Tibial nerve (tissue), 4 donors: ENCODE results near the gene FERD3L. TPM values are rescaled to one million over a fixed set of nuclear protein-coding genes. Genes with fewer than 3 reads are reported as not detected.

ENCODE experiments used
- DNase-seq, 2 donors: peaks; one replicate each; pipeline ENCODE4 v3.0.0-alpha.2; 2019; ENCODE audit warnings: low spot score in 2 of 2
- H3K27ac ChIP-seq, 4 donors: fragments of 200-600 bp; sonication (generic) in 3 of 4; one replicate each; pipeline ENCODE4 v1.5.1; 2017 to 2019; ENCODE audit warnings: mild to moderate bottlenecking in 1 of 4
- H3K27me3 ChIP-seq, 2 donors: fragments of 200-600 bp; sonication (generic) in 1 of 2; one replicate each; pipeline versions ENCODE4 v1.5.1 to v1.6.0; 2017 to 2019
- H3K36me3 ChIP-seq, 3 donors: fragments of 200-600 bp; sonication (generic); one replicate each; pipeline ENCODE4 v1.5.1; 2018 to 2019
- H3K4me1 ChIP-seq, 4 donors: fragments of 200-600 bp; sonication (generic) in 3 of 4; one replicate each; pipeline ENCODE4 v1.5.1; 2017 to 2019
- H3K4me3 ChIP-seq, 4 donors: fragments of 200-600 bp; sonication (generic) in 3 of 4; one replicate each; pipeline ENCODE4 v1.5.1; 2017 to 2019; ENCODE audit warnings: mild to moderate bottlenecking in 1 of 4, moderate library complexity in 1 of 4
- H3K9me3 ChIP-seq, 4 donors: fragments of 200-600 bp; sonication (generic) in 3 of 4; one replicate each; pipeline ENCODE4 v1.5.1; 2017 to 2019
- EP300 ChIP-seq, 2 donors: sonication (generic); formaldehyde crosslinking; IDR thresholded peaks; one replicate each; pipeline ENCODE4 v1.6.1; 2017; ENCODE audit warnings: antibody characterized with exemption in 2 of 2, mild to moderate bottlenecking in 1 of 2
- POLR2A ChIP-seq, 2 donors: fragments of 450-650 bp; IDR thresholded peaks; one replicate each; pipeline ENCODE4 v1.6.1; 2017; ENCODE audit warnings: antibody characterized with exemption in 2 of 2, mild to moderate bottlenecking in 2 of 2, moderate library complexity in 2 of 2
- WGBS, 2 donors: methylation state at CpG; one replicate each; pipeline ENCODE4 v1.1.5; 2018; 5-methylcytosine and 5-hydroxymethylcytosine counted together
- total RNA-seq, 4 donors: library from RNA; depleted of rRNA; stranded (reverse); fragments of >200 nt; gene quantifications; one replicate each; pipeline ENCODE4 v1.1.0, GENCODE V29; 2016
- TF ChIP-seq, protein P1 (sequence below), 5 experiments: fragments of 200-600 bp in 3 of 5; fragments of 450-650 bp in 2 of 5; sonication (generic) in 3 of 5; IDR thresholded peaks; one replicate each; pipeline ENCODE4 v1.5.1; 2016 to 2019; ENCODE audit warnings: antibody characterized with exemption in 5 of 5, mild to moderate bottlenecking in 3 of 5, moderate library complexity in 2 of 5

FERD3L gene
- total RNA-seq, 4 donors from 2014 or later: not detected

DNA sequence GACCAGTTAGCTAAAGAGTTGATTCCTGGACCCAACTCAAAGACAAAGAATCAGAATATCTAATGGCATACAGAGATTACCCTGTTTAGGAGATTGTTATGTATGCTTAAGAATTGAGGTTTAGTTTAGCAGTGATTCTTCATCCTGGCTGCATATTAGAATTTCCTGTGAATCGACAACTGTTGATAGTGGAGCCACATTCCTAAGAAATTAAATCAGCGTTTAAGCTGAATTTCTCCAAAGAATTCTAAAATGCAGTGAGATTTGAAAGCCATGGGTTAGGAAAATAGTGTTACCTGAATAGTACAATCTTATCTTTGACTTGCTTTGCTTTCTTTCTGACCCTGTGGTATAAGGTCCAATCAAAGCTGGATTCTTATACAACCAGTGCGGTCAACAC, 16.4 kb upstream of the FERD3L start:
- H3K36me3 ChIP-seq: no peaks in the 10 kb centered on the region
- TF ChIP-seq, protein P1, sequence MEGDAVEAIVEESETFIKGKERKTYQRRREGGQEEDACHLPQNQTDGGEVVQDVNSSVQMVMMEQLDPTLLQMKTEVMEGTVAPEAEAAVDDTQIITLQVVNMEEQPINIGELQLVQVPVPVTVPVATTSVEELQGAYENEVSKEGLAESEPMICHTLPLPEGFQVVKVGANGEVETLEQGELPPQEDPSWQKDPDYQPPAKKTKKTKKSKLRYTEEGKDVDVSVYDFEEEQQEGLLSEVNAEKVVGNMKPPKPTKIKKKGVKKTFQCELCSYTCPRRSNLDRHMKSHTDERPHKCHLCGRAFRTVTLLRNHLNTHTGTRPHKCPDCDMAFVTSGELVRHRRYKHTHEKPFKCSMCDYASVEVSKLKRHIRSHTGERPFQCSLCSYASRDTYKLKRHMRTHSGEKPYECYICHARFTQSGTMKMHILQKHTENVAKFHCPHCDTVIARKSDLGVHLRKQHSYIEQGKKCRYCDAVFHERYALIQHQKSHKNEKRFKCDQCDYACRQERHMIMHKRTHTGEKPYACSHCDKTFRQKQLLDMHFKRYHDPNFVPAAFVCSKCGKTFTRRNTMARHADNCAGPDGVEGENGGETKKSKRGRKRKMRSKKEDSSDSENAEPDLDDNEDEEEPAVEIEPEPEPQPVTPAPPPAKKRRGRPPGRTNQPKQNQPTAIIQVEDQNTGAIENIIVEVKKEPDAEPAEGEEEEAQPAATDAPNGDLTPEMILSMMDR (IDR thresholded peaks at IDR 0.05): no peak
- no peak for TF ChIP-seq POLR2A (IDR thresholded peaks at IDR 0.05)
- no peak for TF ChIP-seq EP300 (IDR thresholded peaks at IDR 0.05)
- WGBS, 2 donors: 41 to 52% methylated on average over 3 of the region's 3 CpGs
- no peak overlapping the region for H3K4me3 ChIP-seq
- DNase-seq: no peak
- no peaks in the 10 kb centered on the region for H3K4me1 ChIP-seq
- no peaks in the 10 kb centered on the region for H3K27me3 ChIP-seq
- H3K27ac ChIP-seq: no peak overlapping the region
- no peaks in the 10 kb centered on the region for H3K9me3 ChIP-seq

DNA sequence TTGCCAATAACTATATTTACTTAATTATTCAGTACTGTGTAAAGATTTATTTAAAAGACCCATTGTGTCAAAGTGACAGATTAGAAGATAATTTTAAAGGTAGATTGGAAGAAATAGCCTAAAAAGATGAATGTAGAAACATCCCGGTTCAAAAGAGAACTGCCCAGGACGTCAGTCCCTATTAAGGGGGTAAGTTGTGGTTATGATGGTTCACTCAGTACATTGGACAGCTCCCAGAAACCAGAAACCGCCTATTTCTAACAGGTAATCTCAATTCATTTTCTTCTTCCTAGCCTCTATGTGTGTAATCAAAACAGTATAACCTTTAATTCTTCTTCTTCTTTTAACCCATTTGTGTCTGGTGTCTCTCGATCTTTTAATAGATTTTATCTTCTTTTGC, 1.5 kb upstream of the FERD3L start:
- TF ChIP-seq POLR2A (IDR thresholded peaks at IDR 0.05) (no peak), EP300 (IDR thresholded peaks at IDR 0.05) (no peak)
- TF ChIP-seq, protein P1 (IDR thresholded peaks at IDR 0.05): no peak
- H3K36me3 ChIP-seq: no peaks in the 10 kb centered on the region
- 3 to 9% methylated on average over 4 of the region's 4 CpGs for WGBS, 2 donors

DNA sequence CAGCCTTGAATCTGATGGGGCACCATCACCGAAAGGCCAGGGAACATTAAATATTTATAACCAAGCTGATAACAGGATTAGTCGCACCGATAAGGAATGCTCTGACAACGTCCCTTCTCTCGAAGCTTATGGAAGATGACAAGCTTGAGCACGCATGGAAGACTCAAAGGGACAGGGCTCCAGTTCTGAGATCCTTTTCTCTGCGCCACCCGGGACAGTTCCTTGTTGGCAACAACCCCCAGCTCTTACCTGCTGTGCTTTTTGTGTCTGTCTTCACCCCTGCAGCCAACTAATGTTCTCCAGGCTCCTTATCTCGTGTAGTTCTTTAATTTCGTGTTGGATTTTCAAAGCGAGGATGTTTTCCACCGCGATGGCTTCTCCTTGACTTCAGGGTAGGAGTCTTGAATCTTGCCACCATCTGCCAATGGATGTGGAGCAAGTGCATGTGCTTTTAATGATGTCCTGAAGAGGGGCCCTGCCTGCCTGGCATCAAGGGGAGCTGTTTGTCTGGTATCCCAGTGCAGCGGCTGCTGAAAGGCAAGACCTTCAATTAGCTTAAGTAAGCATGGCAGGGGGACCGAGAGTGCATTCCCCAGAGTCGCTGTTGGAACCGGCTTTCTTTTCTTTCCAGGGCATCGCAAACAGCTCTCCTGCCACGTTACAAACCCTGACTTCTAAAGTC, 354 bp upstream of the FERD3L start:
- no peak for DNase-seq
- H3K4me3 ChIP-seq: peak overlapping the region in 1 of 4 donors; percentile 34
- 8 to 10% methylated on average over 18 to 19 of the region's 19 CpGs for WGBS, 2 donors

More for the DNA sequence above, 1.5 kb upstream of the FERD3L start:
- Histone ChIP-seq H3K27ac (no peak overlapping the region), H3K9me3 (no peaks in the 10 kb centered on the region), H3K4me3 (no peak overlapping the region), H3K27me3 (peaks cover 0 to 60% of the 10 kb centered on the region in 2 donors), H3K4me1 (peaks cover 0 to 28% (median 10%) of the 10 kb centered on the region in 4 donors)
- no peak for DNase-seq

DNA sequence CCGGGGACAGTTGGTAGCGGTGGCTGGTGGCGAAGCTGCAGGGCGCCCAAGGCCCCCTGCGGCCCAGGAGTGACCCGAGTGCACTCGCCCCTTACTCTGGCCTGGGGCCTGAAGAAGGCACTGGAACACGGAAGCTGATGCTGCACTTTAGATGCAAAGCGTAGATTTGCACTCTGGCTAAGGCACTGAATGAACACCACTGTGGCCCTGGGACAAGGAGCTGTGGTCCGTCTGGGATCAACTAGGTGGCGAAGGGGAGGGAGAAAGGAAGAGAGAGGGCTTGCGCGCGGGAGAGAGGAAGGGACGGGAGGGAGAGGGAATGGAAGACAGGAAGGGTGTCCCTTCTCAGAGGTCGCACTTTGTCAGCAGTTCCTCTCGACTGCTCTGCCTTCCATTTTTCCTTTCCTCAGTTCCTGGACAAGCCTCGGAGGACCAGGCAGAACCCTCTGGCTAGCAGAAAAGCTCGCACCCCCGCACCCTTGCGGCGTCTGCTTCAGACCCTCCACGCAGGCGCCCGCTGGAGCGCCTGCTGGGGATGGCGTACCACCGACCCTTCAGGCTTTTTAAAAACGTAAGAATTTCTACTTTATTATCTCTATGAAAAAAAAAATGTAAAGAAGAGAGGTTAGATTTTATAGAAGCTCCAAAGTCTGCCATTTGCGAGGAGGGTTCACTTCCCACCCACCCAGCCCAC, 1.2 kb downstream of the FERD3L start:
- WGBS, 2 donors: 5 to 8% methylated on average over 30 of the region's 30 CpGs
- TF ChIP-seq POLR2A (IDR thresholded peaks at IDR 0.05) (no peak), EP300 (IDR thresholded peaks at IDR 0.05) (no peak)
- TF ChIP-seq, protein P1 (IDR thresholded peaks at IDR 0.05): no peak
- peaks cover 0 to 28% (median 10%) of the 10 kb centered on the region in 4 donors for H3K4me1 ChIP-seq
- peak overlapping the region in 2 of 4 donors; percentile 12 to 34 for H3K4me3 ChIP-seq
- H3K27ac ChIP-seq: no peak overlapping the region
- no peaks in the 10 kb centered on the region for H3K9me3 ChIP-seq
- no peaks in the 10 kb centered on the region for H3K36me3 ChIP-seq
- H3K27me3 ChIP-seq: peaks cover 0 to 60% of the 10 kb centered on the region in 2 donors
- DNase-seq: no peak

More for the DNA sequence above, 354 bp upstream of the FERD3L start:
- TF ChIP-seq POLR2A (IDR thresholded peaks at IDR 0.05) (no peak), EP300 (IDR thresholded peaks at IDR 0.05) (no peak)
- TF ChIP-seq, protein P1 (IDR thresholded peaks at IDR 0.05): no peak
- peaks cover 0 to 60% of the 10 kb centered on the region in 2 donors for H3K27me3 ChIP-seq
- no peaks in the 10 kb centered on the region for H3K9me3 ChIP-seq
- H3K4me1 ChIP-seq: peaks cover 0 to 28% (median 10%) of the 10 kb centered on the region in 4 donors
- H3K27ac ChIP-seq: no peak overlapping the region
- no peaks in the 10 kb centered on the region for H3K36me3 ChIP-seq
